ENCODE measurements around the gene CALCOCO1.
"Not testable (repeated sequence)": the region's sequence is repeated elsewhere in the genome, so short reads cannot be mapped to it uniquely, and the experiment has no call there.

Gene CALCOCO1

DNA sequence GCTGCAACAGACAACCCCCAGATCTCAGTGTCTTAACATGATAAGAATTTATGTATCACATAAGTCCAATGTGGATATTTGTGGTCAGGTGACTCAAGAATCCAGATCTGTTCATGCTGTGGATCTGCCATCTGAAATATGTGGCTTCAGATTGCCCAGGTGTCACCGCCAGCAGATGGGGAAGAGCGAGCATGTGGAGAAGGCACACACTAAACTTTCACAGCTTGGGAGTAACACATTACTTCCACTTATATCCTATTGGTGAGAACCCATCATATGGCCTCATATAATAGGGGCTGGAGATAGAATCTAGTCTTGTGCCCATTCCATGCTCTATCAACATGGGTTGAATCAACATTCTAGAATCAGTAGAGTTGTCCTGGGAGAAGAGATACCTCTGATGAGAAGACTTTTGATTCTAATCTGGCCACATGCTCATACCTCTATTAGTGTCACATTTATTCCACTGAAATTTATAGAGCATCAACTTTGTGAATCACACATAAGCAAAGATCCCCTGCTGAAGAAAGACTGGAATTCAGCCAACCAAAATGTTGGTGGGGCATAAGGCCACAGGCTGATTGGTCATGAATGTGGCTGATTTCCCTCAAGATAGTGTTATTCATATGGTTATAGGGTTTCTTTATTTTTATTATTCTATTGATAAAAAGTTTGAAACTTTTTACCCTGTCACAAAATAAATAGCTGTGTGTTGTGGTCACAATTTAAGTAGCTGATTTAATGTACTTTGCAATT, 6.0 kb upstream of the CALCOCO1 start:
- DNase-seq (ENCODE audit: low read depth, low spot score): no peak

DNA sequence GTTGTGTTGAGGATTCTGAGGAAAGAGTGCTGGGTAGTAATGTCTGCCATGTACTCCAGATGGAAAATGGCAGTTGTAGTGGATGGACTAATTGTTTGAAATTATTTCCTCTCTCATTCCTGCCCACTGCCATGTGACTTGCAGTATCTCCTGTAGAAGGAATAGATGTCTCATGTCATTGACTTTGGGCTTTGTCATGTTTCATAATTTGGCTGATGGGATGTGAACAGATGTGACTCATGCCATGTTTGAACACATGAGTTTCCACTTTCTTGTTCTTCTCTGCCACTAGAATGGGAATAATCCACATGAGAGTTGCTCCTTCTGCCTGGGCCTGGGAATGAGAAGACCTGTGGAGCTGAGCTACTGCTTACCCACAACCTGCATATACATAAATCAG, 2.4 kb upstream of the CALCOCO1 start:
- DNase-seq (ENCODE audit: low read depth, low spot score): no peak

- DNase-seq (ENCODE audit: low read depth, low spot score): no peak
Observed at GRCh38 chr12:53728206-53728605, 954 bp upstream of the CALCOCO1 start.

DNA sequence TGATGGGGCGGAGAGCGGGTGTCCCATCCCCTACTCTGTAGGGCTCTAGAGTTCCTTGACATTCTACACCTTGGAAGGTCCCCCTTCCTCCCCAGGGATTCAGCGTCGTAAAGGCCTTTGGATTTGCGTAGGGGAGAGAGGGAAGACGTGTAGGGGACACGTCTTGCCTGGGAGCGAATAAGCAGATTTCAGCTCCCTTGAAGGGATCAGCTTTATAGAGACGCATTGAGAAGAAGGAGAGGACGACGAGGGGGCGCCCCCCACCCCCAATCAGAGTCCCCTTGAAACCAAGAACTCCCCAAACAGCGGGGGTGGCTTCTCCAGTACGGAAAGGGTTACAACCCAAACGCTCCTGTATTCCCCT, 324 bp downstream of the CALCOCO1 start:
- no peak for DNase-seq (ENCODE audit: low read depth, low spot score)

DNA sequence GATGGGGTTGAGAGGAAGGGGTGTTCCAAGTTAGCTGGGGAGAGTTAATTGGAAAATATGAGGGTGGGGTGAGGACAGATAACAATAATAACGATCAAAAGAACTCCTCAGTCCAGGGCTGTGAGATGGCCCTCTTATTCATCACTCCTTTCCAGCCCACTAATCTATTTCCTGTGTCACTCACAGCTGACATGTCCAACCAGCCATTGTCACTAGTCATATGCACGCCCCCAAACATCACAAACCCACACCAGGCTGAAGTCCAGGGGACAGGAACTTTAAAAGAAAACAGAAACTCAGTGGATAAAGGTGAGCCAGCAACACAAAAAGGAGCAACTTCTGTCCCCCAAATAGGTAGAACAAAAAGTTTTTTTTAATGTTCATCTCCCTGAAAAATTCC, 911 bp downstream of the CALCOCO1 start:
- no peak for DNase-seq (ENCODE audit: low read depth, low spot score)

- DNase-seq (ENCODE audit: low read depth, low spot score): no peak
Observed at GRCh38 chr12:53725824-53726223, 1.4 kb downstream of the CALCOCO1 start.

DNA sequence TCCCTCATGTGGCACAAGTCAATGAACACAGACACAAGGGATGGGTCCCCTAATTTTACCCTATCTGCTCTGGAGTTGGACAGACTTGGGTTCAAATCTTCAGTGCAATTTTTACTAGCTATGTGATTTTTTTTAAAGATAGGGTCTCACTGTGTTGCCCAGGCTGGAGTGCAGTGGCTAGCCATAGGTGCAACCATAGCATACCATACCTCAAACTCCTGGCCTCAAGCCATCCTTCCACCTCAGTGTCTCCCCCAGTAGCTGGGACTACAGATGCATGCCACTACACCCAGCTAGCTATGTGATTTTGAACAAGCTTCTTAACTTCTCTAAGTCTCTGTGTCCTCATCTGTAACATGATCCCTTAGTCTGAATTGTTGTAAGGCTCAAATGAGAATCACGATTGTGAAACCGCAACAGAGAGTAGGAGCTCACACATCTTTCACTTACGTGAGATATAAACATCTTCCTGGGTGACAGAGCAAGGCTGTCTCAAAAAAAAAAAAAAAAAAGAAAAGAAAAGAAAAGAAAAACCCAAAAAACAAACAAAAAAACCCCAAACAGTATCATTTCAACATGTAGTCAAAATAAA, 4.7 kb downstream of the CALCOCO1 start:
- no peak for DNase-seq (ENCODE audit: low read depth, low spot score)

GRCh38 chr12:53720946-53721345, 6.3 kb downstream of the CALCOCO1 start:
- no peak for DNase-seq (ENCODE audit: low read depth, low spot score)

DNA sequence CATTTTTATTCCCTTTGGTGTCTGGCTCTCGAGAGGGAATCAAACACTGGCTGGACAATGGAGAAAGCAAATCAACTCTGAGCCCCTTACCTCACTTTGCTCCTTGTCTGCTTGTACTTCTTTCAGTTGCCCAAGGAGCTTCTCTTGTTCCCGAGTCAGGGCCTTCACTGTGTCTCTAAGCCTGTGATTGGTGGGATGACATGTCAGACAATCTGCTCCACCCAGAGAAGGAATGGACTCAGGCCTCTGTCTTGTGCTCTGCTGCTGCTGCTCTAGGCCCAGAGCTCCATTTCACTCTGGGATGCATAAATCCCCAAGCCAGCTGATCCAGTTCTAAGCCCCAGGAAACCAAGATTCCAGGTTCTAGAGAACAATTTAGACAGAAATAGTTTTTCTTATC, 7.6 kb downstream of the CALCOCO1 start:
- no peak for DNase-seq (ENCODE audit: low read depth, low spot score)

DNA sequence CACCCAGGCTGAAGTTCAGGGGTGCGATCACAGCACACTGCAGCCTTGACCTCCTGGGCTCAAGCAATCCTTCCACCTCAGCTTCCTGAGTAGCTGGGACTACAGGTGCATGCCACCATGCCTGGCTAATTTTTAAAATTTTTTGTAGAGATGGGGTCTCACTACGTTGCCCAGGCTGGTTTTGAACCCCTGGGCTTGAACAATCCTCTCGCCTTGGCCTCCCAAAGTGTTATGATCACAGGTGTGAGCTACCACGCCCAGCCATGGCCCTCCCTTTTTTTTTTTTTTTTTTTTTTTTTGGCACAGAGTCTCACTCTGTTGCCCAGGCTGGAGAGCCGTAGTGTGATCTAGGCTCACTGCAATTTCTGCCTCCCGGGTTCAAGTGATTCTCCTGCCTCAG, 8.7 kb downstream of the CALCOCO1 start:
- not testable (repeated sequence) for DNase-seq (ENCODE audit: low read depth, low spot score)

DNA sequence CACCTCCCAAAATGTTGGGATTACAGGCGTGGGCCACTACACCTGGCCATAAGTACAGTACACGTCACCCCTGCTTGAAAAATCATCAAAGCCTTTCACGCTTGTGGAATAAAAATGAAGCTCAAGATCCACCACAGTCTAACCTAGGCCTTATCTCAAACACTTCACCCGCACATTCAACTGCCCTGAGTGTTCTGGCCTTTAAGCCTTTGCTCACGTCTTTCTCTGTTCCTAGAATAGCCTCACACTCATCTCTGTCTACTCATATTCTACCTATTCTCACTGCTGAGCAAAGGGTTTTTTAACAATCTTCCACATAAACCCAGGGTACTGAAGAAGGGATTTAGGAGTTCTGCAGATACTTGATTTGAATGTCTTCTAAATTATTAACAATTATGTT, 9.9 kb downstream of the CALCOCO1 start:
- no peak for DNase-seq (ENCODE audit: low read depth, low spot score)

DNA sequence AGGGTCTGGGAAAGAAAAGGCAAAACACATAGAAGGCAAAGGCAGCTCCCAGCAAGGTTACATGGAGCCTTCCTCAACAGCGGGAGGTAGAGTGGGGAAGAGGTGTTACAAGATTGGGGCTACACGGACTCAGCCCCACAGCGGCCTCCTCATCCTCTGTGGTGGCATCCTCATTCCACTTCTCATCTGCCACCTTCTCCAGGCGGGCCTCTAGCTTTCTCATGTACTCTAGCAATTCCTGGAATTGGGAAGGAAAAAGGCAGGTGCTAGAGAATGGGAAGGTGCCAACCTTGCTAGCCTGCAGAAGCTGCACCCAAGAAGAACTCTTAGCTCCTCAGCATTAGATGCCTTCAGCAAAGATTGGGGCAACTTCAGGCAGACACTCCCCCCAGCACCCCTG, 13.2 kb downstream of the CALCOCO1 start:
- DNase-seq (ENCODE audit: low read depth, low spot score): no peak

- DNase-seq (ENCODE audit: low read depth, low spot score): no peak
Observed at GRCh38 chr12:53713516-53713915, 13.7 kb downstream of the CALCOCO1 start.

DNA sequence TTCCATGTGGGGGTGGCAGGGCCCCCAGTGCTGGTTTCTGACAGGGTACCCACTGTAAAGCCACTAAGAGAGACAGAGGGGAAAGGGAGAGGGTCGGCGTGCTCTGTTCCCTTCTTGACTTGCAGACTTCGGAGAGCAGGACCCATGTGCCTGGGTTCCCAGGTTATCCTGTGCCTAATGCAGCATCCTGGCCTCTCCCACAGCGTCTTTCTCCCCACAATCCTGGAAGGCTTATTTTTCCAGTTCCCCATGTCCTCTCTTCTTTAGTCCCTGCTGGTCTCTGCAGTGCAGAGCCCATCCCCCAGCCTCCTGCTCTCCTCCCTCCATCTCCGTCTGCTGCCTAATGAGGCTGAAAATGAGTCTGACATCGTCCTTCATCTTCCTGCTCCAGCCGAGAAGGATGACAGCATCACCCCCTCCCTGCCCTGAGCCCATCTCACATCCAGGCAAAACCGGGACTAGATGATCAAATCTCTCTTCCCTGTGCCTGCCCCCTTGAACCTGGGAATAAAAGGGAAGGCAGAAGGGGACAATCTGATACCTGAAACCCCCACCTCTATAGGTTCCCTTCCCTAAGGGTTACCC, 15.1 kb downstream of the CALCOCO1 start:
- DNase-seq (ENCODE audit: low read depth, low spot score): no peak

DNA sequence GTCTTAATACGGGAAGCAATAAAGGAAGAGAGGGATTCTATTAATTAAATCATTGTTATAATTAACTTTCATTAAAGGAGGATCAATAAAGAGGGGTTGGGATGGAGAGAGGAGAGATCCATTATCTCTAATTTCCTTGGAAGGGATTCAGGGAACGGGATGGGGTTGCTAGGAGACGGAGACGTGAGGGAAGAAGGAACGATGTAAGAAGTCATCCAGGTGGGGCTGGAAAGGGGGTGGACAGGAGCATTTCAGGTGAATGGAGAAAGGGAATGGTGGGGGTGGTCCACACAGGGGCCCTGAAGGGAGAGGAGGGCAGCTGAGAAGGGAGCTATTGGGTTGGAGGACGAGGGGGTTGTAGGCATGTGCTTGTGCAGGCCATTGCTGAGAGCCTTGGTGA, 17.2 kb downstream of the CALCOCO1 start:
- no peak for DNase-seq (ENCODE audit: low read depth, low spot score)

GRCh38 chr12:53709671-53710070, 17.6 kb downstream of the CALCOCO1 start:
- no peak for DNase-seq (ENCODE audit: low read depth, low spot score)

DNA sequence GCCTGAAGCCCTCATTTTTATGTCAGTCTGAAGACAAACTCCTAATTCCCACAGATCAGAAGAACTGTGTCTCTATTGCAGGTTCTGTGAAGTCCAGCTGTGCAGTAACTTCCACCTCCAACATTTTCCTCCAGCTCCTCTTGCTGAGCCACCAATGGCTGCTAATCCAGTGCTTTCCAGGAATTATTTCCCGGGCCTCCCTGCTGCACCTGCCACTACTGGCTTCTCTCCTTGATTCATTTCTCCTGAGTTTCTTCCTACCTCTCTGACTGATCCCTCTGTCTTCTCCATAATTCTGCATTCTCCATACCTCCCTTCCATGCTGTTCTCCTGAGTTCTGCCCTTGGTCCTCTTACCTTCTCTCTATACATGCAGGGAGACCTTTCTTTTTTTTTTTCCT, 21.2 kb downstream of the CALCOCO1 start:
- DNase-seq (ENCODE audit: low read depth, low spot score): no peak

- DNase-seq (ENCODE audit: low read depth, low spot score): no peak
Observed at GRCh38 chr12:53703756-53704155, 23.5 kb downstream of the CALCOCO1 start.

DNA sequence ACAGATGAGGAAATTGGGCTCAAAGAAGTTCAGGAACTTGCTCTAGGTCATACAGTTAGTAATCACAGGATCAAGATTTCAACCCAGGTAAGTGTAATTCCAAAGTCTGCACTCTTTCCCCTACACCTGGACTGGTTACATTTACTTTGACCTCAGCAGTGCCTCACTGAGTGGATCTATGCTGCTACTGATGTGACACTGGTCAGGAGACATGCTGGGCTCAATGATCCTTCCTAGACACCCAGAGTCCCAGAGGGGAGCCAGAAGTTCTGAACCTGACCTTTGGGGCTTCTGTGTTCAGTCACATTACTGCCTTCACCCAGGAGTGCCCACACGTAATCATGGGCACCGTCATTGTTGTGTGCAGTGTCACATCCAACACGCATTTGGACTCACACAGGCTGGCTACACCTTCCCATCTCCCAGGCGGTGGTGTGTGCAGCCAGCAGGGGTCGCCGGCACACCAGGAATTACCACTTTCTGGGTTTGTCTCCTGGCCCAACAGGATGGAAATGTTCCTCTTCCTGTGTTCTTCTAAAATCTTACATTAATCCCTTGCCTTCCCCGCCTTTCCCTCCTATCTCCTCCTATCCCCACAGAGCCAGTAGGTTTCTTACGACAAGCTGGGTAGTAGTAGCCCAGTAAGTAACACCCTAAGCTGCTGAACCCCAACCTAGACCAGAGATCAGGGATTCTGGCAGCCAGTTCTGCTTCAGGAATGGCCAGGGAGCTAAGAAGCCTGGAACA, 25.6 kb downstream of the CALCOCO1 start:
- no peak for DNase-seq (ENCODE audit: low read depth, low spot score)

DNA sequence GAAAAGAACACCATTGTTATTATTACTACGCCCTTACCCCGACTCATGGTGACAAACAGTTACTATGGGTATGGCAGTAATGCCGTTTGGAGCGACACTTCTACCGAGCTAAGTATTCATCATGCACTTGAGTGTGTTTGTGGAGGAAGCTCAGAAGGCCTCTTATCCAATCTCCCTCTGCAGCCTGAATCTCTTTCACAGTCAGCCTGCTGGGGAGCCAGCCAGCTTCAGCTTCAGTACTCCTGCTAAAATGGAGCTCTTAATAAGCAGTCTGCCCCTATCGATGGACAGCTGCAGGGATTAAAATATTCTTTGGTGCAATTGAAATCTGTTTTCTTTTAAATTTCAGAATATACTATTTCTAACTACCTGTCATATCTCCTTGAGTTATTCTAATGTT, 26.7 kb downstream of the CALCOCO1 start:
- DNase-seq (ENCODE audit: low read depth, low spot score): no peak

DNA sequence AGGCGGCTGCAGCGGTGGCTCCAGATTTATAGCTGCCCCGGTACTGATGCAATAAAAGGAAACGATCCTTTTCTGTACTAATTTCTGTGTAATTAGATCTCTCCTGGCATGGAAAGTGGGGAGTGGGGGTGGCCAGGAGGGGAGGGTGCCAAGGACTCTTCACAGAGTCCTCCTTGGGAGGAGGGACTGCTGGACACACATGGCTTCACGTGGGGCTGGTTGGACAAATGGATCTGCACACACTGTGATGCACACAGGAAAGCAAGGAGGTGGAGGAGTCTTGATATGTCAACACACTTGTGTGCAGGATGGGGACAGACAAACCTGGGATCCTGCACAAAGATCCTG, 27.6 kb downstream of the CALCOCO1 start:
- no peak for DNase-seq (ENCODE audit: low read depth, low spot score)

DNA sequence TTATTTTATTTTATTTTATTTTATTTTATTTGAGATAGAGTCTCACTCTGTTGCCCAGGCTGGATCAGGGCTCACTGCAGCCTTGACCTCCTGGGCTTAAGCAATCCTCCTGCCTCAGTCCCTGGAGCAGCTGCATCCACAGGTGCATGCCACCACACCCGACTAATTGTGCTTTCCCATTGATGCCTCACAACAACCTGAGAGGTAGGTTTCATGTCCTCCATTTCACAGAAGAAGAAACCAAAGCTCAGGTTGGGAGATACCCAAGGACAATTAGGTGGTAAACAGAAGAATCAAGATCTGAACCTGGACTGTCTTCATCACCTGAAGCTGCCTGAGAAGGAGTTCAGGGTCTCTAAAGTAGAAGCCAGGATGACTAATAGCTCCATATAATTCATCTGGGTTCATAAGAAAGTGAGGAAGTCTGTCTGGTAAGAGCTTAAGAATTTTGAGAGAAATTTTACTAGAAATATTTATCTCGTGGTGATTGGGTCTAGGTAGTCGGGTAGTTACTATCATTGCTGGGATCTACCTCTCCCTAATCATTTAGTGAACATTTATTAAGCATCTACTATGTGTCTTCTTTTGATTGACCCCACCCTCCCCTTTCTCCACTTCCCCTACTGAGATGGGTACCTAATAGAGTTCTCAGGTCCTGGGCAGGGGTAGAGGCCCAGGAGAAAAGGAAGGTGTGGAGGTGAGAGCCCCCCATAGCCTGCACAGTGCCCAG, 28.1 kb downstream of the CALCOCO1 start:
- no peak for DNase-seq (ENCODE audit: low read depth, low spot score)
